Transverse colon (tissue), 4 donors: ENCODE results near the gene SLC25A19.
"Not testable (repeated sequence)": the region's sequence is repeated elsewhere in the genome, so short reads cannot be mapped to it uniquely, and the experiment has no call there.

ENCODE experiments used
- EP300 ChIP-seq: sonication (generic); formaldehyde crosslinking; IDR thresholded peaks from one replicate; pipeline ENCODE4 v1.6.1; 2017; ENCODE audit warnings: antibody characterized with exemption, low read depth
- POLR2A ChIP-seq: fragments of 450-650 bp; IDR thresholded peaks from one replicate; pipeline ENCODE4 v1.6.1; 2016; ENCODE audit warnings: antibody characterized with exemption, mild to moderate bottlenecking, moderate library complexity
- POLR2AphosphoS5 ChIP-seq, 3 donors: sonication (generic); formaldehyde crosslinking; IDR thresholded peaks; one replicate each; pipeline ENCODE4 v1.6.1; 2016; ENCODE audit warnings: antibody characterized with exemption in 3 of 3
- TF ChIP-seq, protein P1 (sequence below), 5 experiments: fragments of 200-600 bp in 3 of 5; fragments of 450-650 bp in 2 of 5; sonication (generic) in 3 of 5; IDR thresholded peaks; 1 replicate in 2 of 5; 2 replicates in 3 of 5; pipeline ENCODE4 v1.5.1; 2016 to 2017; ENCODE audit warnings: antibody characterized with exemption in 5 of 5, inconsistent platforms in 3 of 5, mild to moderate bottlenecking in 2 of 5, moderate library complexity in 1 of 5

DNA sequence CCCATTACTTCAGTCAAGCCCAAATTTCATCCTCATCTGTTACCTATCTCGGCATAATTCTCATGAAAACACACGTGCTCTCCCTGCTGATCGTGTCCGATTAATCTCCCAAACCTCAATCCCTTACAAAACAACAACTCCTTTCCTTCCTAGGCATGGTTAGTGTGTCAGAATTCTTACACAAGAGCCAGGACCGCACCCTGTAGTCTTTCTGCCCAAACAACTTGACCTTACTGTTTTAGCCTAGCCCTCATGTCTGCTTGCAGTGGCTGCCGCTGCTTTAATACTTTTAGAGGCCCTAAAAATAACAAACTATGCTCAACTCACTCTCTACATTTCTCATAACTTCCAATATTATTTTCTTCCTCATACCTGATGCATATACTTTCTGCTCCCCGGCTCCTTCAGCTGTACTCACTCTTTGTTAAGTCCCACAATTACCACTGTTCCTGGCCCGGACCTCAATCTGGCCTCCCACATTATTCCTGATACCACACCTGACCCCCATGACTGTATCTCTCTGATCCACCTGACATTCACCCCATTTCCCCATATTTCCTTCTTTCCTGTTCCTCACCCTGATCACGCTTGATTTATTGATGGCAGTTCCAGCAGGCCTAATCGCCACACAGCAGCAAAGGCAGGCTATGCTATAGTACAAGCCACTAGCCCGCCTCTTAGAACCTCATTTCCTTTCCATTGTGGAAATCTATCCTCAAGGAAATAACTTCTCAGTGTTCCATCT, 33.1 kb downstream of the SLC25A19 start:
- TF ChIP-seq, protein P1, sequence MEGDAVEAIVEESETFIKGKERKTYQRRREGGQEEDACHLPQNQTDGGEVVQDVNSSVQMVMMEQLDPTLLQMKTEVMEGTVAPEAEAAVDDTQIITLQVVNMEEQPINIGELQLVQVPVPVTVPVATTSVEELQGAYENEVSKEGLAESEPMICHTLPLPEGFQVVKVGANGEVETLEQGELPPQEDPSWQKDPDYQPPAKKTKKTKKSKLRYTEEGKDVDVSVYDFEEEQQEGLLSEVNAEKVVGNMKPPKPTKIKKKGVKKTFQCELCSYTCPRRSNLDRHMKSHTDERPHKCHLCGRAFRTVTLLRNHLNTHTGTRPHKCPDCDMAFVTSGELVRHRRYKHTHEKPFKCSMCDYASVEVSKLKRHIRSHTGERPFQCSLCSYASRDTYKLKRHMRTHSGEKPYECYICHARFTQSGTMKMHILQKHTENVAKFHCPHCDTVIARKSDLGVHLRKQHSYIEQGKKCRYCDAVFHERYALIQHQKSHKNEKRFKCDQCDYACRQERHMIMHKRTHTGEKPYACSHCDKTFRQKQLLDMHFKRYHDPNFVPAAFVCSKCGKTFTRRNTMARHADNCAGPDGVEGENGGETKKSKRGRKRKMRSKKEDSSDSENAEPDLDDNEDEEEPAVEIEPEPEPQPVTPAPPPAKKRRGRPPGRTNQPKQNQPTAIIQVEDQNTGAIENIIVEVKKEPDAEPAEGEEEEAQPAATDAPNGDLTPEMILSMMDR (IDR thresholded peaks at IDR 0.05): not testable (repeated sequence)
- not testable (repeated sequence) for TF ChIP-seq POLR2A; EP300; POLR2AphosphoS5 (IDR thresholded peaks at IDR 0.05)
